Caki2 (cell line): ENCODE data around the gene RPP38. TPM values are rescaled to one million over a fixed set of nuclear protein-coding genes. Genes with fewer than 3 reads are reported as not detected.

Source experiments
- DNase-seq: peaks from one replicate; pipeline ENCODE4 v3.0.0-alpha.2; 2015; ENCODE audit warnings: low read depth
- in situ Hi-C: cut with HindIII; loops from 2 replicates; pipeline ENCODE4 v1.10.0; 2016; ENCODE audit warnings: low sequenced_read_pairs, low pct_unique_long_range_greater_than_20kb, mixed read lengths
- total RNA-seq: library from RNA; depleted of rRNA; stranded (reverse); fragments of >200 nt; shearing (Covaris generic); gene quantifications from 2 replicates; pipeline ENCODE4 v1.2.3, GENCODE V29; 2014; ENCODE audit warnings: low replicate concordance; rRNA removed

The RPP38 gene
- 10.9 and 15.0 TPM in 2 replicates for total RNA-seq

DNA sequence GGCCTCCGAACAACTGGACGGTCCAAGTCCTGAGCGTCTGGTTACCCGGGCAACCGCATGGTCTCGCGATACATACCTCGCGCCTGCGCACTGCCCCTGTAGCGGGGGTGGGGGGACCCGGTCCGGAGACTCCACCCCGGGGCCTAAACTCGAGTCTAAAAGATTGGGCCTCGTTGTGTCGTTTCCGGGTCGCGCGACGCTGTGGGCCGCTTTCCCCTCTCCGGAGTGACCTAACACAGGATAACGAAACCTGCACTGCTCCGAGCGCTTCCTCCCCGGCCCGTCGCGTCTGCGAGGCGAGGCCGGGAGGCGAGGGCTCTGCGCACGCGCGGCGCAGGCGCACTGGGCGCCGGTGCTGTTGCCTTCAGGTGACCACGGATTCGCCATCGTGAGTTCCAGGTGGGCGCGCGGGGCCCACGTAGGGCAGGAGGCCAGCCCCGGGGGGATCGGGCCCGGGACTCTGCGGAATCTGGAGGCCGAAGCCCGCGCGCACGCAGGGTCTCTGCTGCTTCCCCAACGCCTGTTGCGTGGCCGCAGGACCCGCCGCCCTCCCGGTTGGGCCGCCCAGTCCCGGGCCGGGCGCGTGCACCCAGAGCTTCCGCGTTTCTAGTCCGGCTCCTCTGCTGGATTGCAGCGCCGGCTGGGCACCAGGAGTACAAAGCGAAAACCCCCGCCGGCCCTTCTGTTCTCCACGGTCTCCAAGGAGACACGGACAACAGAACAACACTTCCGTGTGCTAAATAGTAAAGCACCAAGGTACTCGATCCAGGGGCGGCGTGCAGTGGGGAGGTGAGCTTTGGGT, at the start of gene RPP38:
Gene RPP38 (plus strand): TSS at position 345 of the 802 bp plus-strand sequence. CDS start 5,960 bp downstream, outside the sequence.
- in situ Hi-C loops: no loop called here
- DNase-seq: peak; percentile 96

DNA sequence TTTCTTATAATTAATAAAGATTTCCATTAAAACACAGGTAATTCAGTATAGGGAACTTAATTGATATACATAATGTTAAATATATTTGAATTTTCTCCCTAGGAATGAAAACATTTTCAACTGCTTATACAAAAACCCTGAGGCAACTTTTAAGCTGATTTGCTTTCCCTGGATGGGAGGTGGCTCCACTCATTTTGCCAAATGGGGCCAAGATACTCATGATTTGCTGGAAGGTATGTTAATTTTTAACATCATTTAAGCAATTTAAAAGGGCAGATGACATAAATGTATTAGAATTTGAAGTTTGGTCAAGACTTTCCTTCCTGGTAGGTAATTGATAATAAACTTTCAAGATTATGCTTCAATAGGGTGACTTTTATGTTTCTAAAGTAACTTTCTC, 47.6 kb upstream of the RPP38 start:
- in situ Hi-C loops: no loop called here

GRCh38 chr10:15052121-15052520, 45.0 kb upstream of the RPP38 start:
- DNase-seq: peak; percentile 26
- in situ Hi-C loops: no loop called here

More for the DNA sequence above, 47.6 kb upstream of the RPP38 start:
- DNase-seq: no peak

DNA sequence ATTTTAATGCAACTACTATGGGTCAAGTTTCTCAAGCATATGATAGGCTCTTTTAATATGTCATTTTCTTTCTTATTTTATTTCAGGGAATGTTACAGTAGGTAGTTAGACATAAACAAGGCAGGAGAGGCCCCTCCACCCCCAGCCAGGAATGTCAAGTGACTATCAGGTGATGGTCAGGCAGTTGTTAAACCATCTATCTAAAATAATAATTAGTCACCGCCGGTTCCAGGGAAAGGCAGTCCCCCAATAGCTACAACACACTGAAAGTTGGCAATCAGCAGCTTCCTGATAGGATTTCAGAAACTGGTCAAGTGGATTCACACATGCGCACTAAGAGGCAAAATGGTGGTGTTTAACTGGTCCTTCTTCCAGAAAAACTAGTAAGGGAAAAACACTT, 44.1 kb upstream of the RPP38 start:
- DNase-seq: peak; percentile 57
- in situ Hi-C loops: no loop called here

GRCh38 chr10:15058689-15059088, 38.5 kb upstream of the RPP38 start:
- in situ Hi-C loops: no loop called here

DNA sequence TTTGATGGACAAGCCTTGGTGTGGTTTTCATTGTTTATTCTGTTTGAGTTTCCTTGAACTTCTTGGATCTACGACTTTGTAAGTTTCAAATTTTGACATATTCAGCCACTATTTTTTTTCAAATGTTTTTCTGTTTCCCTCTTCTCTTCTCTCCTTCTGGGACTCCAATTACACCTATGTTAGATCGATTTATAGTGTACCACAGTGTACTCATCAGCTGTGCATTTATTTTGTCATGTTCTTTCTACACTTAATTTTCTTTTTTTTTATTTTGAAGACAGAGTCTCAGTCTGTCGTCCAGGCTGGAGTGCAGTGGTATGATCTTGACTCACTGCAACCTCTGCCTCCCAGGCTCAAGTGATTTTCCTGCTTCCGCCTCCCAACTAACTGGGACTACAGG, 37.2 kb upstream of the RPP38 start:
- in situ Hi-C loops: no loop called here
- no peak for DNase-seq

More at GRCh38 chr10:15058689-15059088, 38.5 kb upstream of the RPP38 start:
- DNase-seq: no peak

GRCh38 chr10:15060638-15061037, 36.5 kb upstream of the RPP38 start:
- in situ Hi-C loops: no loop called here
- DNase-seq: no peak

GRCh38 chr10:15067154-15067553, 30.0 kb upstream of the RPP38 start:
- in situ Hi-C loops: no loop called here
- no peak for DNase-seq

GRCh38 chr10:15068802-15069201, 28.4 kb upstream of the RPP38 start:
- in situ Hi-C loops: no loop called here

GRCh38 chr10:15069230-15069629, 27.9 kb upstream of the RPP38 start:
- DNase-seq: no peak
- in situ Hi-C loops: no loop called here

More at GRCh38 chr10:15068802-15069201, 28.4 kb upstream of the RPP38 start:
- DNase-seq: no peak

- in situ Hi-C loops: no loop called here
- DNase-seq: peak; percentile 29
Measured at GRCh38 chr10:15072358-15072757, 24.8 kb upstream of the RPP38 start.

DNA sequence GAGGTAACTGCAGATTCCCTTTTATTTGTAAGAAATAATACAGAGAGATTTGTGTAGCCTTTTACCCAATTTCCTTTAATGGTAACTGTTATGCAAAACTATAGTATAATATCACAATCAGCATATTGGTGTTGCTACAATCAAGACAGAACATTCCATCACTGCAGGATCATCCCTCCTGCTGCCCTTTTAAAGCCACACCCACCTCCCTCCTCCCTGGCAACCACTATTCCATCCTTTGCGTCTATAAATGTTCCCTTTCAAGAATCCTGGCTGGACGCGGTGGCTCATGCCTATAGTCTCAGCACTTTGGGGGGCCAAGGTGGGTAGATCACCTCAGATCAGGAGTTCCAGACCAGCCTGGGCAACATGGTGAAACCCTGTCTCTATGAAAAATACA, 21.7 kb upstream of the RPP38 start:
- DNase-seq: no peak
- in situ Hi-C loops: no loop called here

DNA sequence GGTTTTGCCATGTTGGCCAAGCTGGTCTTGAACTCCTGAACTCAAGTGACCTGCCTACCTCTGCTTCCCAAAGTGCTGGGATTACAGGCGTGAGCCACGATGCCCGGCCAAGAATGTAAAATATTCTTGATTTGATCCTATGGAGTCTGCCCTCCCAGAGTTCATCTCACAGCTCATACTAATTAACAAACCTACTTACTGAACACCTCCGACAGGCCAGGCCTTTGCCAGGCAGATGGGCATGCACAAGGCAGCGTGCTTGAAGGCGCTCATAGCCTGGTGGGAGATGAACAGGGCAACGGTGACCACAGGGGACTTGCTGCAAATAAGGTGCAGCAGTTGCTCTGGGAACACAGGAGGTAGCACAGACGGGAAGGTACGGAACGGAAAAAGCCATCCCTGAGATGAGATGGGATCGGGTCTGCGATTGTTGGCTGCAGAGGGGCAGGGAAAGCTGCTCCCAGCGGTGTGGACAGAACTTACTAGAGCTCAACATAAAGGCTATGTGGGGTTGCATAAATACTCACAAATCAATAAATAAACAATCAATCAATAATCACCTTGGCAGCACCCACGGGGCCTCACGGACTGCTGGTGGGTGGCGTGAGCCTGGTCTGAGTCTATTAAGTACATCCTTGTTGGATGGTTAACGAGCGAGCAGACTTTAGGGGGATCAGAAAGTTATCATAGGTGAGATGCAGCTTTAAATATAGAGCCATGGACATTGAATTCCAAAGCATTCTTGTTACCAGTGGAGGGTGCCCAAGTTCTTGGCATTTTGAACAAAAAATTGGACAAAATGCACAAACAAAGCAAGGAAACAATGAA, 13.3 kb upstream of the RPP38 start:
- in situ Hi-C loops: no loop called here
- no peak for DNase-seq

DNA sequence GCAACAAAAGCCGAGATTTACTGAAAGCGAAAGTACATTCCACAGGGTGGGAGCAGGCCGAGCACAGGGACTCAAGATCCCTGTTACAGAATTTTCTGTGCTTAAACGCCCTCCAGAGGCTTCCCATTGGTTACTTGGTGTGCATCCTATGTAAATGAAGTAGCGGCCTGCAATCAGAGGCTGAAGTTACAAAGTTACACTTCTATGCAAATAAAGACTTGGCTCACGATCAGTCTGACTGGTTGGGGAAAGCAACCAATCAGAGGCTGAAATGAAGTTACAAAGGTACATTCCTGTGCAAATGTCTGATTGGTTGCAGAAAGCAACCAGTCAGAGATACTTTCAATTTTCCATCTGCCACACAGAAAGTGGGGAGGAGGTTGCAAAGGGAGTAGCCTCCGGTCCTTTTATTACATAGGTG, 12.6 kb upstream of the RPP38 start:
- DNase-seq: peak; percentile 97
- in situ Hi-C loops: no loop called here

DNA sequence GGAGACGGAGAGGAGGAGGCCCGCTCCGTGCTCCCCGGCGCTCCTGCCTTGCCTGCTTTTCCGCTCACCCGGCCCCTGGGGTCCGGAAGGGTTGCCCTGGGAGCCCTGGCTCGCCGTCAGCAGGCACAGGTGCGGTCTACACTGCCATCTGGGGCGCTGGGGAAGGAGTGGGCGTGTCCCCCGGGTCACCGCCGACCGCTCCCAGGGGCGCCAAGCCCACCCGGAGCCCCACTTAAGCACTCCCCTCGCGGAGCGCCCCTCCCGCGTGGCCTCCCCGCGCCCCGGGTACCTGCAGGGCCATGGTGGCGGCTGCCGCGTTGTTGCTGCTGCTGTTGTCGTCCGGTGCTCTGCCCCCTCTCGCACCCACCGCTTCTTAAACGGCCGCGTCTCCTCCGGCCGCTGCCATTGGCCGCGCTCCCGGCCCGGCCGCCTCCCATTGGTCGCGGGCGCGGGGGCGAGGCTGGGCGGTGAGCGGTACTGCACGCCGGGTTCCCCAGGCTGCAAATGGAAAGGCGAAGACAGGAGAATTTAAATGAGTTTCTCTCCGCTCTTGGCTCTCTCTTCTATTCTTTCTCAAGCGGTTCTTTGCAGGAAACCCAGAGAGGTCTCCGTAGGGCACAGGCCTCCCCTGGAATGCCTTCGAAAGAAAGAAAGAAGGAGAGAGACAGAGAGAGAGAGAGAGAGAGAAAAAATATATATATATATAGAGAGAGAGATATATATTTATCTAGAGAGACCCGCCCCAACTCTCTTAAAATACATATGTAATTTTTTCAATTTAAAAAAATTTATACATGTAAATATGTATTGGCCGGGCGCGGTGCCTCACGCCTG, 8.5 kb upstream of the RPP38 start, which contains the start of gene ACBD7:
Gene ACBD7 (minus strand): TSS at position 349 of the 834 bp plus-strand sequence. CDS start 48 bp downstream, at position 301.
- in situ Hi-C loops: no loop called here
- peak; percentile 89 for DNase-seq

DNA sequence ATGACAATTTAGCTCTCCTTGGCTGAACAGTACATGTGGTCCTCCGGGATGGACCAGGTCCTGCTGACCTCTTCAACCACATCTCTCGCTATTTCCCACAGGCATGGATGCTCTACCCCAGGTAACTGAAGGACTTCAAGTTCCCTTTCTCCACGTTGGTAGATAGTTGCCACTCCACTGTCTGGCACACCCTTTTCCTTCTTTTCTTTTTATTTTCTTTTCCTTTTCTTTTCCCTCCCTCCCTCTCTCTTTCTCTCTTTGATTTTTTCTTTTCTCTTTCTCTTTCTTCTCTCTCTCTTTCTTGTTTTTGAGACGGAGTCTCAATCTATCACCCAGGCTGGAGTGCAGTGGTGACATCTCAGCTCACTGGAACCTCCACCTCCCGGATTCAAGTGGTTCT, 5.7 kb upstream of the RPP38 start:
- DNase-seq: no peak
- in situ Hi-C loops: no loop called here

DNA sequence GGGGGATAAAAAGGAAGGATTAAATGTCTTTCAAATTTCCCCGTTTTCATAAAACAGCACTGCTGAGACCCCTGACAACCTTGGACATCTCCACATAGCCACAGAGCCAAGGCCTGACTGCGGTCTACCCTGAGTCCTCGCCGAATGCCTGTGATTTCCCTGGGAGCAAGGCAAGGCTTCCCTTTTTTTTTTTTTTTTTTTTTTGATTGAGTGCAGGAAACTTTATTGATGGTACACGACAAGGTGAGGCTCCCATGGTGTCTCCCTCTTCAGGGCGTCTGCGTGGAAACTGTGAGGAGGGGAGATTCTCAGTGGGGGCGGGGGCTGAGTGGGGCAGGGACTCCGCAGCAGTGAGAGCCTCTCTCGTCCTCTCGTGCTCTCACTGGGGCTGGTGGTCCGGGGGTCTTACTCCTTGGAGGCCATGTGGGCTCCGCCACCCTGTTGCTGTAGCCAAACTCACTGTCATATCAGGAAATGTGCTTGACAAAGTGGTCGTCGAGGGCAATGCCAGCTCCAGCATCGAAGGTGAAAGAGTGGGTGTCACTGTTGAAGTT, 4.2 kb upstream of the RPP38 start:
- no peak for DNase-seq
- in situ Hi-C loops: no loop called here

- in situ Hi-C loops: no loop called here
- DNase-seq: no peak
Measured at GRCh38 chr10:15096661-15097010, 519 bp upstream of the RPP38 start.
